Endothelial cell of umbilical vein (primary cell): ENCODE measurements around the gene LGI2. TPM values are rescaled to one million over a fixed set of nuclear protein-coding genes. Genes with fewer than 3 reads are reported as not detected.
A peak's percentile ranks its signal among the peaks of the same experiment; 100 is the strongest.

Experiments
- BruUV-seq: library from RNA; stranded (reverse); fragments of 400-500 nt; replicated peaks from 2 replicates; lab custom pipeline; 2021; lab: Mats Ljungman, UMichigan
- CTCF ChIA-PET: fragments of 300-600, 350-600 bp; sonication (Branson Sonifier 250); formaldehyde crosslinking; loops from one replicate; lab custom pipeline; 2021; ENCODE audit warnings: antibody characterized with exemption, inconsistent platforms; lab: Charles Lee
- POLR2A ChIA-PET: fragments of 300-600, 350-600 bp; sonication (Branson Sonifier 250); formaldehyde crosslinking; loops from one replicate; lab custom pipeline; 2021; ENCODE audit warnings: antibody characterized with exemption, inconsistent platforms; lab: Charles Lee
- DNase-seq: peaks from one replicate; pipeline ENCODE4 v3.0.0-alpha.2; 2011; ENCODE audit warnings: low read depth, low spot score
- FAIRE-seq: peaks from 2 replicates; lab custom pipeline; 2011; peaks lifted over from hg19 to GRCh38; lab: Jason Lieb, UNC
- H2AFZ ChIP-seq: 2 replicates; pipeline ENCODE4 v1.6.0; 2012; ENCODE audit warnings: low read depth, low read length, control low read depth, inconsistent platforms
- H3K27ac ChIP-seq: 2 replicates; pipeline ENCODE4 v1.5.1; 2011; ENCODE audit warnings: low read depth, mild to moderate bottlenecking, control low read depth, low read length, moderate library complexity; ENCODE audit not compliant: insufficient read depth
- H3K27me3 ChIP-seq, 2 experiments: 2 replicates each; pipeline versions ENCODE4 v1.6.0 to v1.6.1; 2011; ENCODE audit warnings: low read length in 2 of 2, mixed read lengths in 1 of 2; ENCODE audit not compliant: control insufficient read depth in 2 of 2, insufficient read depth in 2 of 2
- H3K36me3 ChIP-seq, 2 experiments: 2 replicates in 1 of 2; 3 replicates in 1 of 2; pipeline ENCODE4 v1.5.1; 2011; ENCODE audit warnings: low read length in 2 of 2, mild to moderate bottlenecking in 1 of 2, moderate library complexity in 1 of 2; ENCODE audit not compliant: control insufficient read depth in 2 of 2, insufficient read depth in 2 of 2; ENCODE audit errors: extremely low read depth in 1 of 2
- H3K4me1 ChIP-seq: 3 replicates; pipeline ENCODE4 v1.5.1; 2011; ENCODE audit warnings: mild to moderate bottlenecking, low read length; ENCODE audit not compliant: control insufficient read depth, insufficient read depth; ENCODE audit errors: extremely low read depth
- H3K4me2 ChIP-seq: 2 replicates; pipeline ENCODE4 v1.6.1; 2011; ENCODE audit warnings: low read length, control low read depth, mixed read lengths; ENCODE audit not compliant: insufficient read depth
- H3K4me3 ChIP-seq, 3 experiments: fragments of 200-600 bp in 1 of 3; sonication (generic), shearing (Covaris generic) in 1 of 3; replicated peaks in 1 of 3; 2 replicates each; pipeline ENCODE4 v1.5.1; 2011 to 2016; ENCODE audit warnings: control low read depth in 3 of 3, low read length in 3 of 3, mild to moderate bottlenecking in 2 of 3, inconsistent platforms in 1 of 3, low read depth in 1 of 3, moderate library complexity in 1 of 3; ENCODE audit not compliant: insufficient read depth in 1 of 3
- H3K79me2 ChIP-seq: 2 replicates; pipeline ENCODE4 v1.6.0; 2012; ENCODE audit warnings: low read length, inconsistent platforms; ENCODE audit not compliant: control insufficient read depth, insufficient read depth
- H3K9ac ChIP-seq: replicated peaks from 2 replicates; pipeline ENCODE3; 2011; ENCODE audit warnings: low read length, control low read depth; ENCODE audit not compliant: insufficient read depth; ENCODE audit errors: extremely low read depth
- H3K9me1 ChIP-seq: replicated peaks from 3 replicates; pipeline ENCODE4 v1.6.0; 2011; ENCODE audit warnings: mild to moderate bottlenecking, low read length; ENCODE audit not compliant: control insufficient read depth, insufficient read depth; ENCODE audit errors: extremely low read depth
- H3K9me3 ChIP-seq: replicated peaks from 2 replicates; pipeline ENCODE4 v1.5.1; 2012; ENCODE audit warnings: low read length, inconsistent platforms; ENCODE audit not compliant: control insufficient read depth, insufficient read depth
- H4K20me1 ChIP-seq: replicated peaks from 2 replicates; pipeline ENCODE3; 2011; ENCODE audit warnings: mild to moderate bottlenecking, low read length; ENCODE audit not compliant: control insufficient read depth, insufficient read depth; ENCODE audit errors: extremely low read depth
- CTCF ChIP-seq, 2 donors: IDR thresholded peaks; 1 replicate in 1 of 2; 2 replicates in 1 of 2; pipeline ENCODE4 v1.5.1; 2011; ENCODE audit warnings: low read length in 2 of 2, mild to moderate bottlenecking in 2 of 2, moderate library complexity in 2 of 2, control low read depth in 1 of 2, inconsistent platforms in 1 of 2, low read depth in 1 of 2; ENCODE audit not compliant: insufficient read depth in 1 of 2; ENCODE audit errors: extremely low read depth in 1 of 2
- EZH2 ChIP-seq: IDR thresholded peaks from 2 replicates; pipeline ENCODE4 v1.6.1; 2012; ENCODE audit warnings: borderline replicate concordance, low read depth, mild to moderate bottlenecking, moderate library complexity, low read length, inconsistent platforms; ENCODE audit not compliant: severe bottlenecking
- FOS ChIP-seq: IDR thresholded peaks from 2 replicates; pipeline ENCODE4 v1.6.1; 2011; ENCODE audit warnings: mild to moderate bottlenecking, low read length, moderate library complexity, borderline replicate concordance; ENCODE audit not compliant: insufficient read depth
- GATA2 ChIP-seq: IDR thresholded peaks from 2 replicates; pipeline ENCODE4 v1.7.0; 2011; ENCODE audit warnings: low read depth, mild to moderate bottlenecking, moderate library complexity, mixed read lengths, low read length; ENCODE audit not compliant: insufficient read length, insufficient read depth
- JUN ChIP-seq: IDR thresholded peaks from 2 replicates; pipeline ENCODE4 v1.6.1; 2011; ENCODE audit warnings: borderline replicate concordance, low read depth; ENCODE audit not compliant: insufficient read length, insufficient read depth
- MAX ChIP-seq: IDR thresholded peaks from 2 replicates; pipeline ENCODE4 v1.6.1; 2011; ENCODE audit not compliant: insufficient read depth, insufficient read length
- MYC ChIP-seq: IDR thresholded peaks from one replicate; pipeline ENCODE4 v1.6.1; 2011; ENCODE audit warnings: mild to moderate bottlenecking, low read depth, low read length
- POLR2A ChIP-seq: IDR thresholded peaks from 2 replicates; pipeline ENCODE4 v1.6.1; 2012; ENCODE audit warnings: low read depth, mild to moderate bottlenecking, control low read depth, low read length
- POLR2AphosphoS5 ChIP-seq: IDR thresholded peaks from 2 replicates; pipeline ENCODE4 v1.6.1; 2012; ENCODE audit warnings: low read depth, mild to moderate bottlenecking, control low read depth, low read length, moderate library complexity; ENCODE audit not compliant: insufficient read depth
- dilution Hi-C: fragments of 300-500 bp; cut with MboI; formaldehyde crosslinking; loops from one replicate; pipeline ENCODE4 v1.15.0; 2019; ENCODE audit warnings: low sequenced_read_pairs; ENCODE audit not compliant: extremely low pct_ligation_motif_present
- intact Hi-C: fragments of 100-400 bp; cut with micrococcal nuclease; formaldehyde crosslinking; loops from one replicate; pipeline ENCODE4 v1.10.0; 2022
- polyA plus RNA-seq, 4 experiments: library from polyadenylated mRNA; depleted of rRNA in 3 of 4; stranded (reverse) in 3 of 4; unstranded in 1 of 4; fragments of >200 nt; gene quantifications; 2 replicates each; pipeline versions ENCODE4 v1.2.1 to v1.2.3, GENCODE V29; 2011 to 2012; ENCODE audit warnings: missing spikeins in 1 of 4
- total RNA-seq: library from RNA; stranded (reverse); gene quantifications from 2 replicates; pipeline ENCODE4 v1.2.3, GENCODE V29; 2021

LGI2 gene
- total and polyA plus RNA-seq, 2 donors (not counting 3 experiments of a cell fraction or from before 2014, with no cell fraction given) = not detected

DNA sequence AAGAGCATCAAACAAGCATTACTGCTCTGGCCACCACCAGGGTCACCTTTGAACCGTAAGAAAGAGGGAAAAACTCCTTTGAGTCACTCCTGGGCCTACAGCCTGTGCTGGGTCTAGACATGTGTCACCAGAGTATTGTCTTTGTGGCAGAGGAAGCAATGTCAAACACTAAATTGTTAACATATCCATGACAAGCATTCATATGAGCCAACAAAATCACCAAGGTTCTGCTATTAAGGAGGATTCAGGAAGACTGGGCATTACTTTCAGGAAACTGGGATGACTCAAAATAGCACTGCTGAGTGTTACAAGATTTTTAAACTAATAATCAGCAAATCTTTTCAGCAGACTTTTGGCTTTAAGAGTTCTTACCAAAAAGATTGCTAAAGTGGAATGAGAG lies 28.1 kb downstream of the LGI2 start:
- Histone ChIP-seq H3K27me3 (peaks cover 0 to 5% of the 10 kb centered on the region in 2 experiments), H3K9me1 (no peaks in the 10 kb centered on the region), H3K79me2 (no peaks in the 10 kb centered on the region), H3K27ac (peak overlapping the region; percentile 51), H3K4me3 (no peak overlapping the region), H3K9me3 (no peaks in the 10 kb centered on the region), H3K9ac (no peak overlapping the region), H3K4me1 (peaks cover 19% of the 10 kb centered on the region), H2AFZ (no peak overlapping the region), H4K20me1 (no peaks in the 10 kb centered on the region), H3K4me2 (peak overlapping the region; percentile 50), H3K36me3 (no peaks in the 10 kb centered on the region)
- TF ChIP-seq EZH2 = no peak
- TF ChIP-seq GATA2 = no peak
- peak; percentile 80 for TF ChIP-seq POLR2AphosphoS5
- TF ChIP-seq MAX = no peak
- TF ChIP-seq POLR2A = no peak
- TF ChIP-seq MYC = no peak
- TF ChIP-seq CTCF (IDR thresholded peaks at IDR 0.05; ENCODE audit: extremely low read depth in 1 of 2, insufficient read depth in 1 of 2, low read depth in 1 of 2, low read length in 2 of 2) = no peak
- TF ChIP-seq JUN = peak; percentile 74
- TF ChIP-seq FOS = peak; percentile 82
- DNase-seq (peak; percentile 85), FAIRE-seq (peak; percentile 98)
- ChIA-PET CTCF (interaction anchor here (0.9 to 1.9 kb wide), 4 partner anchors 9 to 142 kb away, joined by 3 to 19 read pairs (median 4); no protein-coding TSS in a partner anchor), POLR2A (no interaction called here)
- dilution Hi-C loops = no loop called here
- intact Hi-C loops = loop anchor here (1.0 kb wide), 2 partner anchors 11 to 22 kb away; no protein-coding TSS in a partner anchor
- no TSS peak for BruUV-seq
